Ishikawa (cell line): ENCODE results near the gene OR11A1.

Experiments
- CEBPB ChIP-seq: IDR thresholded peaks from 2 replicates; pipeline ENCODE4 v1.6.1; 2012
- CREB1 ChIP-seq: IDR thresholded peaks from 2 replicates; pipeline ENCODE4 v1.6.1; 2012; ENCODE audit warnings: low read depth
- EGR1 ChIP-seq: IDR thresholded peaks from 2 replicates; pipeline ENCODE4 v1.6.1; 2012
- EP300 ChIP-seq: IDR thresholded peaks from 2 replicates; pipeline ENCODE4 v1.6.1; 2012; ENCODE audit warnings: borderline replicate concordance
- FOXM1 ChIP-seq: IDR thresholded peaks from 2 replicates; pipeline ENCODE4 v1.6.1; 2012; ENCODE audit warnings: low read depth, borderline replicate concordance
- NFIC ChIP-seq: IDR thresholded peaks from 2 replicates; pipeline ENCODE4 v1.6.1; 2012
- RAD21 ChIP-seq: IDR thresholded peaks from 2 replicates; pipeline ENCODE4 v1.6.1; 2012; ENCODE audit warnings: low read depth
- TAF1 ChIP-seq: IDR thresholded peaks from 2 replicates; pipeline ENCODE4 v1.6.1; 2012; ENCODE audit warnings: low read depth, mild to moderate bottlenecking
- TCF12 ChIP-seq: IDR thresholded peaks from 2 replicates; pipeline ENCODE4 v1.6.1; 2012; ENCODE audit warnings: low read depth
- TEAD4 ChIP-seq: IDR thresholded peaks from 2 replicates; pipeline ENCODE4 v1.6.1; 2012
- YY1 ChIP-seq: IDR thresholded peaks from 2 replicates; pipeline ENCODE4 v1.6.1; 2012; ENCODE audit warnings: low read depth
- ZBTB7A ChIP-seq: IDR thresholded peaks from 2 replicates; pipeline ENCODE4 v1.6.1; 2012; ENCODE audit warnings: low read depth
- TF ChIP-seq, protein P1 (sequence below): IDR thresholded peaks from 2 replicates; pipeline ENCODE4 v1.6.1; 2012
- TF ChIP-seq, protein P2 (sequence below): IDR thresholded peaks from 2 replicates; pipeline ENCODE4 v1.6.1; 2012; ENCODE audit warnings: low read depth, mild to moderate bottlenecking
- TF ChIP-seq, protein P3 (sequence below): IDR thresholded peaks from 2 replicates; pipeline ENCODE4 v1.6.1; 2012

OR11A1 gene

GRCh38 chr6:29447670-29448069 lies 9.2 kb downstream of the OR11A1 start:
- TF ChIP-seq TCF12 (no peak), TAF1 (no peak), FOXM1 (no peak), RAD21 (no peak), EP300 (no peak), EGR1 (no peak), NFIC (no peak), ZBTB7A (no peak), CREB1 (no peak), TEAD4 (no peak), CEBPB (no peak), YY1 (no peak)
- TF ChIP-seq, protein P1, sequence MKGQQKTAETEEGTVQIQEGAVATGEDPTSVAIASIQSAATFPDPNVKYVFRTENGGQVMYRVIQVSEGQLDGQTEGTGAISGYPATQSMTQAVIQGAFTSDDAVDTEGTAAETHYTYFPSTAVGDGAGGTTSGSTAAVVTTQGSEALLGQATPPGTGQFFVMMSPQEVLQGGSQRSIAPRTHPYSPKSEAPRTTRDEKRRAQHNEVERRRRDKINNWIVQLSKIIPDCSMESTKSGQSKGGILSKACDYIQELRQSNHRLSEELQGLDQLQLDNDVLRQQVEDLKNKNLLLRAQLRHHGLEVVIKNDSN, result no peak
- TF ChIP-seq, protein P2, sequence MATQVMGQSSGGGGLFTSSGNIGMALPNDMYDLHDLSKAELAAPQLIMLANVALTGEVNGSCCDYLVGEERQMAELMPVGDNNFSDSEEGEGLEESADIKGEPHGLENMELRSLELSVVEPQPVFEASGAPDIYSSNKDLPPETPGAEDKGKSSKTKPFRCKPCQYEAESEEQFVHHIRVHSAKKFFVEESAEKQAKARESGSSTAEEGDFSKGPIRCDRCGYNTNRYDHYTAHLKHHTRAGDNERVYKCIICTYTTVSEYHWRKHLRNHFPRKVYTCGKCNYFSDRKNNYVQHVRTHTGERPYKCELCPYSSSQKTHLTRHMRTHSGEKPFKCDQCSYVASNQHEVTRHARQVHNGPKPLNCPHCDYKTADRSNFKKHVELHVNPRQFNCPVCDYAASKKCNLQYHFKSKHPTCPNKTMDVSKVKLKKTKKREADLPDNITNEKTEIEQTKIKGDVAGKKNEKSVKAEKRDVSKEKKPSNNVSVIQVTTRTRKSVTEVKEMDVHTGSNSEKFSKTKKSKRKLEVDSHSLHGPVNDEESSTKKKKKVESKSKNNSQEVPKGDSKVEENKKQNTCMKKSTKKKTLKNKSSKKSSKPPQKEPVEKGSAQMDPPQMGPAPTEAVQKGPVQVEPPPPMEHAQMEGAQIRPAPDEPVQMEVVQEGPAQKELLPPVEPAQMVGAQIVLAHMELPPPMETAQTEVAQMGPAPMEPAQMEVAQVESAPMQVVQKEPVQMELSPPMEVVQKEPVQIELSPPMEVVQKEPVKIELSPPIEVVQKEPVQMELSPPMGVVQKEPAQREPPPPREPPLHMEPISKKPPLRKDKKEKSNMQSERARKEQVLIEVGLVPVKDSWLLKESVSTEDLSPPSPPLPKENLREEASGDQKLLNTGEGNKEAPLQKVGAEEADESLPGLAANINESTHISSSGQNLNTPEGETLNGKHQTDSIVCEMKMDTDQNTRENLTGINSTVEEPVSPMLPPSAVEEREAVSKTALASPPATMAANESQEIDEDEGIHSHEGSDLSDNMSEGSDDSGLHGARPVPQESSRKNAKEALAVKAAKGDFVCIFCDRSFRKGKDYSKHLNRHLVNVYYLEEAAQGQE, result no peak
- TF ChIP-seq, protein P3, sequence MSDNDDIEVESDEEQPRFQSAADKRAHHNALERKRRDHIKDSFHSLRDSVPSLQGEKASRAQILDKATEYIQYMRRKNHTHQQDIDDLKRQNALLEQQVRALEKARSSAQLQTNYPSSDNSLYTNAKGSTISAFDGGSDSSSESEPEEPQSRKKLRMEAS, result no peak

DNA sequence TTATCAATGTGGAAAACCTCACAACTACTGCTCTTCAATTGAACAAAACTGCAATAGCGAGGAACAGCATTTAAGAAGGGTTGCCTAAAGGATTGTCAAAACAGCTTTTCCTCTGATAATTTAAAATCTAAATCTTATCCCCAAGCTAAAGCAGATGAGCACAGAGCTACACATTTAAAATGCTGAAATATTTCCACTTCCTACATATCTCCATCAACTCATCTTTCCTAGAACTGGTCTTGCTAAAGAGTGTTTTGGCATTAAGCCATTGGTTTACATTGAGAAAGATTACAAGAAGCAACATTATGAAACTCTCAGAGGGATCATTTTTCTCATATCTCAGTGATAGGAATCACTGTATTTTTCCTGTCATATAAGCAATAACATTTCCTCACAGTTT lies 14.2 kb downstream of the OR11A1 start:
- TF ChIP-seq, protein P2, result no peak
- TF ChIP-seq, protein P3, result no peak
- no peak for TF ChIP-seq NFIC
- TF ChIP-seq, protein P1, result no peak
- no peak for TF ChIP-seq TAF1
- TF ChIP-seq EP300, result no peak
- no peak for TF ChIP-seq RAD21
- TF ChIP-seq FOXM1, result no peak
- TF ChIP-seq EGR1, result no peak
- TF ChIP-seq ZBTB7A, result no peak
- no peak for TF ChIP-seq CREB1
- TF ChIP-seq TEAD4, result no peak
- TF ChIP-seq CEBPB, result no peak
- no peak for TF ChIP-seq TCF12
- TF ChIP-seq YY1, result no peak

DNA sequence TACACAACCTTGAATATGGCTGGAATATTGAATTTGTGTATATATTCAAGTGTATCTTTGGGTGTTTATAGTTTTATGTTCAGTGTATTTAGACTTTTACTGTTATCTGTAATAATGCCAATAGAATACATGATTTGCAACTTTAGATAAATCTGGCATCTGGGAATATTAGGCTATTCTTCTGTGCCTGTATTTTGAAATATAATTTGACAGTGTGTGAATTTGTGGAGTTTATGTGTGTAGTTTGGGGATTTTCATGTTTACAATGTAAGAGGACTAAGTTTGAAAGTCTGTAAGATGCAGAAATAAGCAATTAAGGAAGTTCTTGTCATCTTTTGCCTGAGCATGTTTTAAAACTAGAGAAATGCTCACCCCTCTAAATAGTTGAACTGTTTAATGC lies 17.9 kb downstream of the OR11A1 start, which contains the start of gene OR10C1:
Gene OR10C1 (plus strand): TSS at position 301 of the 400 bp plus-strand sequence. CDS start 710 bp downstream, outside the sequence.
- TF ChIP-seq CREB1 (no peak), TEAD4 (no peak), ZBTB7A (no peak), EGR1 (no peak), EP300 (no peak)
- TF ChIP-seq, protein P3, result no peak

DNA sequence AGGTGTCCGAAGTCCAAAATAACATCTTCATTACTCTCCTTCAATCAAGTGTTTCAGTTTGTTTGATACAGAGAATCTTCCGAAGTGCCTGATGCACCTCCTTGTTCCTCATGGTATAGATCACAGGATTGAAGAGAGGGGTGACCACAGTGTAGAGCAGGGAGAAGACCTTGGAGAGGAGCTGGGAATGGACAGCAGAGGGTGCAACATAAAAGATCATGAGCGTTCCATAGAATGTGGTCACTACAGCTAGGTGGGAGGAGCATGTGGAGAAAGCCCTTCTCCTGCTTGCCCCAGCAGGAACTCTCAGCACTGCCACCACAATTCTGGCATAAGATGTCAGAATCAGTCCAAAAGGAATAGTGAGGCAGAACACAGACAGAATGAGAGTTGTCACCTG lies 30.2 kb downstream of the OR11A1 start:
- TF ChIP-seq EGR1 (no peak), RAD21 (no peak), CREB1 (no peak), TAF1 (no peak), YY1 (no peak), EP300 (no peak)

DNA sequence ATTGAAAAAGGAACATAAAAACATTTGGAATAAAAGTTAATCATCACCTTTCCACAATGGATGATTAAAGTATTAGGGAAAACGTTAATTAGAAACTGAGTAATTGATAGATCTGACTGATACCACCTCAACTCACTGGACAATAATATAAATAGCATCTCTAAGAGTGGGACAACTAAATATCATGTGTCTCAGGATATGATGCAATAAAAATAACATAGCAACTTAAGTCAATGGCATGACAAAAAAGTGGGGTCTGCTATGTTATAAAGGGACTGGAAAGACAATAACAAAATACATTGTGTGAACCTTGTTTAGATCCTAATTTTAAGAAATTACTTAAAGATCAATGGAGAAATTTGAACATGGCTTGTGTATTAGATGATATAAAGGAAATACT lies 31.8 kb downstream of the OR11A1 start:
- TF ChIP-seq TAF1, result no peak
- no peak for TF ChIP-seq RAD21
- no peak for TF ChIP-seq CEBPB
- TF ChIP-seq, protein P1, result no peak
- TF ChIP-seq TEAD4, result no peak
- TF ChIP-seq ZBTB7A, result no peak
- no peak for TF ChIP-seq TCF12
- TF ChIP-seq FOXM1, result no peak
- TF ChIP-seq, protein P2, result no peak
- TF ChIP-seq EGR1, result no peak
- TF ChIP-seq, protein P3, result no peak
- no peak for TF ChIP-seq CREB1
- TF ChIP-seq NFIC, result no peak
- no peak for TF ChIP-seq YY1
- TF ChIP-seq EP300, result no peak
